Activated T-cell treated with anti-CD3 and anti-CD28 coated beads, Interleukin-2, amount 50 U/mL, for 48 hours (primary cell): ENCODE measurements around the gene CPO.

ENCODE experiments used
- DNase-seq, 2 experiments: peaks; one replicate each; pipeline ENCODE4 v3.0.0-alpha.2; 2020

The CPO gene

DNA sequence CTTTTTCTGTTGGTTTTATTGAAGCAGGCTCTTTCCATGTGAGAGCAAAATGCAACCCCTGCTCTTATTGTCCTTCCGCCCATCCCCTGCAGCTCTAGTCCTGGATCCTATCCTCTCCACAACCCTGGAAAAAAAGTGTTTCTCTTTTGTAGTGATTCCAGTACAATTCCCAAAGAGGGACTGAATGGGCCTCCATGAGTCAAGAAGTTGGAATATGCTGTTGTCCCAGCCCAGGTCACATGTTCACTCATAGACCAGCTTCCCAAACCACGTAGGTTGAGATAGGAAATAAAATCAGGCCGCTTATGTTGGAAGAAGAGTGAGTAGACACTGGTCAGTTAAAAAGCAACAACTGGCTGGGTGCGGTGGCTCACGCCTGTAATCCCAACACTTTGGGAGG lies 39.4 kb downstream of the CPO start:
- DNase-seq = no peak

DNA sequence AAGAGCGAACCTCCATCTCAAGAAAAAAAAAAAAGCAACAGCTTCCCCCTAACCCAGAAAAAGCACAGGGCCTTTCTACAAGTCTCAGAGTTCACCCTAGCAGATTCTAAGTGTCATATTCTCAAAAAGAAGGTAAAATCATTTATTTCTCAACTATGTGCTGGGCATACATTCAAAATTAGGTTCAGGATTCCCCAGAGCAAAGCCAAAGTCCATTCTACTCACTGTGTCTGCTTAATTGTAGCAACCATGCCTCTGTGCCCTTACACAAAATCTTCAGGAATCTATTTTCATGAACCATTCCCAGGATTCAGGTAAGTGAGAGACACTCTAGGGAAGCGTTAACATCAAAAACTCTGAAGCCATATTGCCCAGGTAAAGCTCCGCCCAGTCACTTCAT lies 40.0 kb downstream of the CPO start:
- no peak for DNase-seq

DNA sequence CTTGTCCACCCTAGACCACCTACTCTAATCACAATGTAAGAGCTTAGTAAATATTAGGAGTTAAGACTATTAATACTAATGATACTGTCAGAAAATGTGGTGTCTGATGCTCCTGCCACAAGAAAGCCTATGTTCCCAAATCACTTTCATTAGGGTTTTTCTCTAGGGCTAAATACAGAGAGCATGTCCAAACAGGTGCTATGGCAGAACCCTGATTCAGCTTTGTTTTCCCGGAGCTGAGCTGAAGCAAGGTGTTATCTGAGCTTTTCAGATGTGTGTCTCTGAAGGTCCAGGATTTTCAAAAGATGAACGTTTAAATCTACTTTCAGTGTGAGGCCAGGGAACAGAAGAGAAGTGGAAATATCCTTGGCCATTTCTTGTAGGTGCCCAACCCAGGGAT lies 40.6 kb downstream of the CPO start:
- DNase-seq = no peak

DNA sequence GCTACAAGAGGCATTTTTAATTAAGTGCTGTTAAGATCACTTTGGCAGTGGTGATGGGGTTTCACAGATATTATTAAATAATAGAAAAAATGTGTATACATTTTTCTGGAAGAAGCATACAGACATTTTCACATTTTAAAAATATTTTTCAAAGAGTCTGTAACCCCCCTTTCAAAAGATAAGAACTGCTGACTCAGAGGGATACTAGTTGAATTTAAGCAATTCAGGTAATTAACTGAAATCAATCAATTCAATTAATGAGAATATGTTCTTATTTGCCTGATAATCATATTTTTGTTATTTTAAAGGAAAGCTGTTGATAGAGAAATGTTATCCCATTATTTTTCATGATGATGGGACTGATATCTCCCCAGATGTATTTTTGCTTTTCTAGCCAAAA lies 41.1 kb downstream of the CPO start:
- DNase-seq = no peak

DNA sequence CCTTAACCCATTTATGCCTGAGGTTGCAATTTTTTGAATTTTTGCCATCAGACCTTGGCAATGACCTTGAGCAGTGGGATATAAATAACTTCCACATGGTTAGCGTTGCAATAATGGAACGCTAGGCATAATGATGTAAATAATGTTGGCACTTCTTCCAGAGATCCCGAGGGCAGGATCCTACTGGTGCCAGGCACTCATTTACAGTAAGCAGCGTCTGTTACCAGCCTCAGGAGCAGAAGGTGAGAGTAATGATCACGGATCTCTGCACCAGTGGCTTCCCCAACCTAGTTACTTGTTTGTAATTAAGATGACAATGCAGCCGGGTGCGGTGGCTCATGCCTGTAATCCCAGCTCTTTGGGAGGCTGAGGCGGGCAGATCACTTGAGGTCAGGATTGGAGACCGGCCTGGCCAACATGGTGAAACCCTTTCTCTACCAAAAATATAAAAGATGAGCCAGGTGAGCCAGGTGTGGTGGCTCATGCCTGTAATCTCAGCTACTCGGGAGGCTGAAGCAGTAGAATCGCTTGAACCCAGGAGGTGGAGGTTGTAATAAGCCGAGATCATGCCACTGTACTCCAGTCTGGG lies 41.9 kb downstream of the CPO start:
- no peak for DNase-seq

DNA sequence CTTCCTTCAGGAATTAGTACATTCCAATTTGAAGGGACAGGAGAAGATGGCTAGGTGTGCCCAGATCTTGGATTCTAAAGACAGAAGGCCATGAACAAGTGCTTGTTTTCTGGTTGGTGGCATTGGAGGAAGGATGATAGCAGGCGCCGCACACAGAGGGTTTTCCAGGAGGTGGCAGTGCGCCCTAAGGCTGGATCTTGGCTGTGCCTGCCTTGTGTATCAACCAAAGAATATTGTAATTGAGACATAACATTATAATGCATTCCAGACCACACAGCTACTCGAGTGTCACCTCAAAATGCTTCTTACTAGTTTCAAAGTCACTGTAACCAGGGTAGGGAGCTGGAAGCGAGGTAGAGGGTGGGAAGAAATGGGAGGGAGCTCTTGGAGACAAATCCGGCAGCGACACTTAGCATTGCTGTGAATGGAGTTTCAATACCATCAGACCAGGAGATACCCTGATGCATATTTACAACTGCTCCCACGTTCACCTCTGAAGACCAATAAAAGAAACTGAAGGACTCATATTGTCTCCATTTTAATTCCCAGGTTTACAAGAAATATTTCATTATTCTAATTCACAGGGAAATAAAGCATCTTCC lies 42.5 kb downstream of the CPO start:
- DNase-seq = peak; percentile 60 to 62

DNA sequence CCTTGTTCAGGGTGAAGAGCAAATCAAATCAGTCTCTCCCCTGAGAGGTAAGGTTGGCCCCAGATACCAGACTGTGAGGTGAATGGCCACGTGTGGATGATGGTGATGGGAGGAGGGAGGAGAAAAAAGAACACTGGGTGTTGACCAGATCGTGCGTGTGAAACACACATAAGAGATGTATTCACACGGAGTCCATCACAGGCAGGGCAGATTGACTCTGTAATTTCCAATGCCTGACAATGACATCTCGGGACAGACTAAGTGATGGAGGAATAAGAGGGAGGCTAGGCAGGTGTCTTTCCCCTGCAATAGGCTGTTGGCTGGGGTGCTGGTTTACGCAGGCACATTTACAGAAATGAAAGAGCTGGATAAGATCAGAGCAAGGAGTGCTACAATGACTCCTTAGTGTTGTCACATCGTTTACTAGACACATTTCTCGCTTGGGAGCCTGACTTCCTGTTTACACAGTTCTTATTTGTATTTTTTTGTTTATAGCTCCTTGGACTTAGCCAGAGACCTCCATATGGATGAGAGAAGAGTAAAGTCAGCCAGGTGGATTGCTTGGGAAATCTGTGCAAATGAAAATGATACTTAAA lies 43.1 kb downstream of the CPO start:
- no peak for DNase-seq

DNA sequence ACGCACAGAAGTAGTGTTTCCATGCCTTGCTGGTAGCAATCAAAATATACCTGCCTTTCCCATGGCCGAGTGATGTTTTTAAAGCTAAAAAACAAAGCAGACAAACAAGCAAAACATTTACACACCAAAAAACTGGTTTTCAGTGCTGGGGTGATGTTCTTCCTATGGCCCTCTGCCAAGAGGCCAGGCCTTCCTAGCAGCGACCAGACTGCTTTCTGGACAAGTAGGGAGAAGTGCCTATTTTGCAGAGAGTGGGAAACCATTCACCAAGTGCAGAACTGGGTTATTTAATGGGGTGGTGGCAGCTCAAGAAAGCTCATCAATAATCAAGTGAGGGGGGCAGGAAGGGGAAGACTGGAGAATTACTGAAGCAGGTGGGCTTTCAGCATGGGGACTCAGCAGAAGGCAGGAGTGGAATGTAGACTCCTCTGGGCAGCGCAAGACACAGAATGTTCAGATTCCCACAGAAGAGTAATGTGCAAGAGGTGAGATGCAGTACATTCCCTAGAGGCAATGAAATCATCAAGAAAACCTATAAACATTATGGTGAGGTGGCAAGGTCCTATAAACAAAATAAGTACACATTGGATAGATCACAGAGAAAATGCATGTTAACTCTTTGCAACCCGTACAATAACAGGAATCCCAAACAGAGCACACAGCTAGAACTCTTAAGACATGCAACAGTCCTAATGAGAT lies 44.0 kb downstream of the CPO start:
- DNase-seq = no peak

DNA sequence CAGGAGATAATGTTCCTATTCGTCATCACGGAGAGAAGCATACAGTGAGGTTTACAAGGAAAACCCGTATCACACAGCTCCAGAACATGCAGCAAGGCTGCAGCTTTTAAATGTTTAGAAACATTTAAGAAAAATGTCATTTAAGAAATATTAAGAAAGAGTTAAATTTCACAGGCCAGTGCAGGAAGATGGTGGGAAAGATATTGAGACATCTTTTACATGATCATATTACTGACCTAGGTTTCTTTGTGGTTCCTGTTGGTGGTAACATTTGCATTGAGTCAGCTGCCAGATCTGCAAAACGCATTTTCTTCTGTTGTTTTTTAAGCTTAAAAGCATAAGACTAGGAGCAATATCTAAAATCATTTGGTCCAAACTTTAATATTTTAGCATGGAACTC lies 44.9 kb downstream of the CPO start:
- no peak for DNase-seq

DNA sequence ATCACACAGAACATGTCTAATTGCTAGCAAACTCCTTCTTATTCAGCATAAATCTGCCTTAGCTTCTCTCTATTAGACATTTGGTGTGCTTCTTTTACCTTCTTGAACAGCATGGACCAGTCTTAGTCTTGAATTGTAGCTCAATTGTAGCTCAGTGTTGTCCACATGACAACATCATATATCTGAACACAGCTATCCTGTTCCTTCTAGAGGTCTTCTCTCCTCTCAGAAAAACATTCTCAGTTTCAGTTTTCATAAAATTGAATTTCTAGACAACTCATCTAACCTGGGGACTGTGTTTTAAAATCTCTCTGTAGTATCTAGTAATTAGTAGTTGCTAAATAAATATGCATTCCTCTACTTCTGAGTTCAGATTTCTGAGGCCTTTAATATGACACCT lies 47.6 kb downstream of the CPO start:
- no peak for DNase-seq

DNA sequence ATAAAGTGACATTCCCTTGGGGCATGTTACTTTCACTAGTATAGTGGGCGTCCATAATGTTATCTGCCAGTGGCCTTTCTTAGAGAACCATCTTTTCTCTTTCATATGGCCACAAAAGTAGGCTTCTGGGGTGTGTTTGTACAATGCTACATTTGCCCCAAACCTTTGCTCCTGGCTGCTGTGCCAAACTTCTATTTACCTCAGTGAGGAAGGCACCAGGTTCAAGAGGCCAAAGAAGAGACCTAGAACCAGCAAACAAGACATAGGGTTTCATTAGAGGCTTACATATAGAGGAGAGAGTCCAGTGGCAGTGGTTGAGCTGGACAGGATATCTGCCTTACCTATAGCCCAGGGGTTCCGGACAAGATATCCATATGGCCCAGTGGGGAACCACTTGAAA lies 48.5 kb downstream of the CPO start:
- no peak for DNase-seq

DNA sequence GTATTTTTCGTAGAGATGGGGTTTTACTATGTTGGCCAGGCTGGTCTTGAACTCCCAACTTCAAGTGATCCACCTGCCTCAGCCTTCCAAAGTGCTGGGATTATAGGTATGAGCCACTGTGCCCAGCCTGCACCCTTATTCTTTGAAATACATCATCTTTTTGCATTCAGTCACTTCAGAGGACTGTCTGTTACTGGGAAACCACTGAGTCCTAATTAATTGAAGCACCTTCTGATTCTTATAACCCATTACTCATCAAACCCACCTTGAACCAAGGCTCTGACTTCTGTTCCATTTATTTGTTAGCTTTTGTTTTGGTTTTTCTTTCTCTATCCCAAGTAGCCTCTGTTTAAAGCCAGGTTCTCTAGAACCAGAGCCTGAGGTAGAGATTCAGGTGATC lies 49.6 kb downstream of the CPO start:
- no peak for DNase-seq

DNA sequence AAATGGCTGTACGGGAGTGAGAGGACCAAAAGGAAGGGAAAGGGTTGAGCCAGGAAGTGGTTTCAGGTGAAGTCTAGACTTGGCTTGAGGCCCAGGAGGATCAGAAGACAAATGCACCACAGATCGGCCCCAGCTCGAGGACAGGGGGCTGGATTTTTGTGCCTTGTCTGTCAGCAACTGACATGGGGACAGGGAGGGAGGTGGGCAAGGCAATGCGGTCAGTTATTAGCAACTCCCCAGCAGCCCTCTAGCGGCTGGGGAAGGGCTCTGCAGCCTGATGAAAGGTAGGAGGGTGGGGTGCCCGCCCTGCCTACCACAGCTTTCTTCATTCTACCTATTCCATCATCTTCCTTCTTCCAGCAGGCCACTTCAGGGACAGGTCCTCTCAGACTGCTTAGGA lies 50.0 kb downstream of the CPO start:
- DNase-seq = peak; percentile 26 to 40

DNA sequence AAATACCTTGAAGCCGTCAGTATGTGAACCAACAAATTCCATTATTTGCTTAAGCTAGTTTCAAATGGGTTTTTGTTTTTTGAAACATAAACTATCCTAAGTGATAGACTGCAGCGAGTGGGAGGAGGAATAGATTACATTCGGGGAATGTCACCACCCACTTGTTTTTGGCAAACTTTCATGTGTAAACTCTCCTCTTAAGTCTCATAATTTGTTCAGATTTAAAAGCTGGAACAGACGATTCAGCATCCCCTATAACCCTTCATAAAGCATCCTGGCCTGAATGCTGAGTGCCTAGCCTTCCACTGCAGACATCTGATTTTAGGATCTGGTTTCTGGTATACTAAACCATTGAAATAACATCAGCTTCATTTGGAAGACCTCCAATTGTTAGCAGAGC lies 51.0 kb downstream of the CPO start:
- DNase-seq = no peak

DNA sequence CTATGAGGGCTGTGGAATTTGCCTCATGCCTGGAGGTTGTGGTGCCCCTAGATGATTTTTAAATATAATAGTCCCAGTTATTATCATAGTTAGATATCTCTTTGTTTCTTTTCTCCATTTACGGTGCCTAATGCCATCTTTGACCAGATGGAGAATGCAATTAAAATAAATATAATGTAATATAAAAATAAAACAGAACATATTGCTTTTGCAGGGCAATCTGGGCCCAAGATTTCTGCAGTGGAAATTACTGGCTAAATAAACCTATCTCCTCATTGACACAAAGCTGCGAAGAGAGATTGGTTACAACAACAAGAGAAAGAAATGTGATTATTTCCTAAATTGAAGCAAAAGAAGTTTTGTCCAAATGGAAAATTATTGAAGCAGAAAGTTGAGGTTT lies 51.8 kb downstream of the CPO start:
- DNase-seq = no peak

DNA sequence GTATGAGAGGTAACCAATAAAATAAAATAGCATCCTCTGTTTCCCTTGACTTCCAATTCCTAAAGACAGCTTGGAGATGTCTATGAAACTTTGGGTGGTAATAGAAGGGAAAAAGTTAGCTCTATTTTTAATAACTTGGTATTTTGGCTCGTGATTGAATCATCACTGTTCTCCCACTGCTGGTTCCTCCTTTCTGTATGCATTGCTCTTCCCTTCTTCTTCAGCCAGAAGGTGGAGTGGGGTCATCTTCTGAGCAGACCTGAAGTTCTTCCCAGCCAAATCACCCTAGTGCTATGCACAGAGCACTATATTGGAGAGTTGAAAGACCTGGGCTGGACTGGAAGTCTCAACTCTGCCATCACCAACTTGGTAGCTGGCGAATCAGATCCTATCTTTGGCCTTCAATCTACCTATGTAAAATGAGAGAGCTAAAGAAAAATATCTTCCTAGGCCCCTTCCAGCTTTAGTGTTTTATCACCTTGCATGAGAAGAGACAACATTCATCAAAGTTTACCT lies 54.1 kb downstream of the CPO start:
- DNase-seq = no peak

DNA sequence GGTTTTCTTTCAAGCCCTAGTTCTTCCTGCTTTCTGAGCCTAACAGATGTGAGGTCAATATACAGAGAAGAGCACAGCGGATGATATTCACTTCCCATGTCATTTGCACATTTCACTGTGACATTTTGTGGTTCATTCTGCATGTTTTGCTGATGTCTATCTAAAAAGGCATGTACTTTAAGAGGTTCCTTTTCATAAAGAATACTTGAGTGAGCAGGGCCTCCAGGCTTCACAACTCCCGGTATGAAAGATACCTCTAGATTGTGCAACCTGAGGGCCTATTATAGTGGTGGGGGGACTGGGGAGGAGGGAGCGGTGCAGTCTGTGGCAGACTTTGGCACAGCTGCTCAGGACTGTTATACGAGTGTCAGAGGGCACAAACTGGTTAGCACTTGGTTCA lies 54.6 kb downstream of the CPO start:
- DNase-seq = no peak

DNA sequence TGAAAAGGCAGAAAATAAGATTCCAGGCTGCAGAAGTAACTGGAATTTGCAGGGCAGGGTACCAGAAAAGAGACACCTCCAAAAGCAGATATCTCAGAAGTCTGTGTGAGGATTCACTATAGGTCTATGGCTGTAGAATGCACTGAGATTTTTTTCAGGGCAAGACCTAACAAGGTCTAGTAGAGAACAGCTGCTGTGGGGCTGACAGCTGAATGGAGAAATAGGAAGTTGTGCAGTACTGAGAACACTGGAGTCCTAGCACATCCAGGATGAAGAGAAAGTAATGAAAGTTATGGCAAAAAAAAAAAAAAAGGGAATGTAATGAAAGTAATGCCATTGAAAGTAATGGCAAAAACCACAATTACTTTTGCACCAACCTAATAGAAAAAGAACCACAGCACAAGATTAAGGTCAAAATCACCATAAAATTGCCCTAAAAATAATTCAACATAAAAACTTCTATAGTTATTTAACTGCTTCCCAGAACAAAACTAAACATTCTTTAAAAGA lies 57.3 kb downstream of the CPO start:
- DNase-seq = no peak

DNA sequence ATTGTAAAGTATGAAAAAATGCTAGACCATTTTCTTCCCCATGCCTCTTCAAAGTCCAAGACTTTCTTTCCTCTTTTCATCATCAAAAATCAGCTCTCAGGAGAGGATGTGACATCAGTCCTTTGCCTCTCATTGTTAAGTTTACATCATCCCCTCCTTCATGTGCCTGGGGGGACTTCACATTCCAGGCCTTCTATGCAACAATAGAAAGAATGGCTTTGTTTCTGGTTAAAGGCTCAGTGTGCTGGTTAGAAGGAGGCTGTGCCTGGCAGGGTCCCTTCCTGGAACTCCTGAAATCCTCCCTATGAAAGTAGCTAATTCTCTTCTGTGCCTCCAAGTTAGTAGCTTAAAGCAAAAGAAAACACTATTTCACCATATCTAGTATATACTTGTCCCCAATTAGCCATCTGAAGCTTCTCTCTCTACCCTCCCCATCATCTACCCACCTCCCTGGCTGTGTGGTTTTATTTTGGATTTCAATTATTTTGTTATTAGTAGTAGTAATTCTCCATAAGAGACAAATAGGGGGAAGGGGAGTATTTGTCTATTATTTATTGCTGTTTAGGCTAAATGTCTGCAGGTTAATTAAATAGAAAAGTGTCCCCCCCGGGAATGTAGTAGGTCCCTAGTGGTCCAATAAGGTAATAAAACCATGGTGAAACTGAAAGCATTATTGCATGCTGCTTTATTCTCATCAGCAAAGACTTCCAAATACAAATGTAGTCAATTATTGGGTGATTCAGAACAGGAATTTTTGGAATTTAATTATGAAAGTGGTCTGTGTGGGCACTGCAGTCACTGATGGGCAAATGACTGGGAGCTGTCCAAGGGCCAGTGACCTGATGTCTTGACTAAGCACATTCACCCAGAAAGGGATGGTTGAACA lies 69.0 kb downstream of the CPO start:
- no peak for DNase-seq

DNA sequence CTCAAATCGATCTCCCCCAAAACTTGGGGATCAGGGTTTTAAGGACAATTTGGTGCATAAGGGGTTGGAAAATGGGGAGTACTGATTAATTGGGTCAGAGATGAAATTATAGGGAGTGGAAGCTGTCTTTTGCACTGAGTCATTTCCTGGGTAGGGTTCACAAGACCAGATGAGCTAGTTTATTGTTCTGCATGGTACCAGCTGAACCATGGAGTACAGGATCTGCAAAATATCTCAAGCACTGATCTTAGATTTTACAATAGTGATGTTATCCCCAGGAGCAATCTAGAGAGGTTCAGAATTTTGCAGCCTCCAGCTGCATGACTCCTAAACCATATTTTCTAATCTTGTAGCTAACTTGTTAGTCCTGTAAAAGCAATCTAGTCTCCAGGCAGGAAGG lies 73.1 kb downstream of the CPO start:
- DNase-seq = no peak

DNA sequence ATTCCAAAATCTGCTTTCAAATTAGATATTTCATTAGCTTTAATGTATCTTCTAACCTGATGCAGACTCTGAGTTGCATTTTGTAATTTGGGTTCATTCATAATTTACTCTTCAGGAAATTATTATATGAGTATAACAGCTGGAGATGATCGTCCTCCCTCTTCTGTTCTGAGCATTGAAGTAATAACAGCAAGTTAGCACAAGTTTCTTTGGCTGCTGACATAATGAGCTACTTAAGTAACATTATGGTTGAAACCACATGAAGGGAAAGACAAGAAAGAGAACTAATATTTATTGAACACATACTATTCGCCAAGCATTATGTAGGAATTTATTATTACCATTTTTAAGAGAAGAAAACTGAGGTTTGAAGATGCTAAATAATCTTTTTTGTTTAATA lies 75.1 kb downstream of the CPO start:
- DNase-seq = no peak

DNA sequence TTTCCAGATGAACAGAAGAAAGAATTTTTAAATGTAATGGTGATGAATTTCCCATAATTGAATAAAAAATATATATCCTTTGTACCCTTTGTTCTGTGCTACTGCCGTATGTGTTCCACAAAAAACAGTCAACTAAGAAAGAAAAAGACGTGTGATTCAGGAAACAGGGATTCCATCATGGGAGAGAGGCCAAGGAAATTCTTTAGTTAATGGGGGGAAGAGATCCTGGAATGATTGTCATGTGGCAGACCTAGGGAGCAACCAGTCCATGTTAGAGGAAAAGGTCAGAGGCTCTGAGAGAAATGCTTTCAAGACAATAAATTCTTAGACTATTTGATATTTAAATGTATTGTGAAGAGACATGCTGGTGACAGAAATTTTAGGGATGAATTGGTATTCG lies 76.6 kb downstream of the CPO start:
- no peak for DNase-seq
